Mesendoderm (in vitro differentiated cells): ENCODE data around the gene SOCS7.

Experiments
- DNase-seq: peaks from one replicate; pipeline ENCODE4 v3.0.0; 2013
- H2AK5ac ChIP-seq: 2 replicates; pipeline ENCODE4 v1.6.1; 2013; ENCODE audit warnings: low read length, inconsistent platforms
- H2BK120ac ChIP-seq: 2 replicates; pipeline ENCODE4 v1.6.1; 2013; ENCODE audit warnings: low read depth, mild to moderate bottlenecking, low read length, moderate library complexity, mixed read lengths
- H2BK15ac ChIP-seq: replicated peaks from 2 replicates; pipeline ENCODE4 v1.6.1; 2013; ENCODE audit warnings: low read depth, mild to moderate bottlenecking, moderate library complexity
- H2BK5ac ChIP-seq: 2 replicates; pipeline ENCODE4 v1.6.1; 2013; ENCODE audit warnings: low read length, inconsistent platforms
- H3K18ac ChIP-seq: 2 replicates; pipeline ENCODE4 v1.6.1; 2013; ENCODE audit warnings: mild to moderate bottlenecking, low read length, mixed read lengths
- H3K23ac ChIP-seq: one replicate; pipeline ENCODE4 v1.6.1; 2013; ENCODE audit warnings: low read length
- H3K27ac ChIP-seq: 2 replicates; pipeline ENCODE4 v1.5.1; 2013; ENCODE audit warnings: low read depth, mild to moderate bottlenecking, inconsistent platforms, low read length, moderate library complexity
- H3K27me3 ChIP-seq: 2 replicates; pipeline ENCODE4 v1.6.1; 2013; ENCODE audit warnings: low read length, control low read depth, mild to moderate bottlenecking, inconsistent platforms; ENCODE audit not compliant: insufficient read depth, poor library complexity
- H3K36me3 ChIP-seq: 2 replicates; pipeline ENCODE4 v1.6.1; 2013; ENCODE audit warnings: low read length, inconsistent platforms; ENCODE audit not compliant: control insufficient read depth, insufficient read depth
- H3K4ac ChIP-seq: one replicate; pipeline ENCODE4 v1.6.1; 2013; ENCODE audit warnings: low read depth, mild to moderate bottlenecking, low read length, moderate library complexity
- H3K4me1 ChIP-seq: 2 replicates; pipeline ENCODE4 v1.6.1; 2013; ENCODE audit warnings: low read depth, low read length, inconsistent platforms; ENCODE audit not compliant: control insufficient read depth
- H3K4me2 ChIP-seq: 2 replicates; pipeline ENCODE4 v1.6.1; 2013; ENCODE audit warnings: low read length
- H3K4me3 ChIP-seq: 2 replicates; pipeline ENCODE4 v1.5.1; 2013; ENCODE audit warnings: mild to moderate bottlenecking, low read length
- H3K56ac ChIP-seq: one replicate; pipeline ENCODE4 v1.6.1; 2013; ENCODE audit warnings: low read length
- H3K79me1 ChIP-seq: 2 replicates; pipeline ENCODE4 v1.6.1; 2013; ENCODE audit warnings: low read length, inconsistent platforms
- H3K79me2 ChIP-seq: 2 replicates; pipeline ENCODE4 v1.6.1; 2013; ENCODE audit warnings: mild to moderate bottlenecking, low read length; ENCODE audit not compliant: control insufficient read depth, insufficient read depth
- H3K9ac ChIP-seq: 2 replicates; pipeline ENCODE4 v1.6.1; 2013; ENCODE audit warnings: low read length, inconsistent platforms
- H4K5ac ChIP-seq: one replicate; pipeline ENCODE4 v1.6.1; 2013; ENCODE audit warnings: low read length
- H4K8ac ChIP-seq: one replicate; pipeline ENCODE4 v1.6.1; 2013; ENCODE audit warnings: low read depth, mild to moderate bottlenecking, control low read depth, low read length, moderate library complexity
- WGBS: extraction: QIAGEN DNeasy Blood & Tissue Kit; methylation state at CpG from one replicate; pipeline ENCODE4 v1.1.7; 2013; ENCODE audit warnings: low lambda C conversion rate, missing lambda C conversion rate; ENCODE audit not compliant: insufficient coverage; ENCODE audit errors: extremely low coverage; 5-methylcytosine and 5-hydroxymethylcytosine counted together

SOCS7 gene

DNA sequence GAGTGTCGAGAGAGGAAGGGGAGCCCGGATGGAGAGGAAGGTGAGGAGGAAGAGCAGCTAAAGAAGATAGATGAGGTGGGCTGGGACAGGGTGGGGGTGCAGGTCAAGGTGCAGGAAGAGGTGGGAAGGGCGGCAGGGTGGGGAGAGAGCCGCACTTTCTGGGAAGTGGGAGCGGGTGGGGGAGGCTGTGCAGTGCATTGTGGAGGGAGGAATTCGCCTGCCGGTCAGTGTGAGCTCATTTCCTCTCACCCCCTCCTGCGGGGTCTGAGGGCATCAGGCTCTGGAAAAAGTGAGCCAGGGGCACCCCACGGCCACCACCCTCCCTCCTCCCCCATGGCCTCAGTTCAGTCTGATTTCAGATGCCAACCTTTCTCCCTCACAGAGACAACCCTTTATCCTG, 74.1 kb downstream of the SOCS7 start:
- no peaks in the 10 kb centered on the region for H3K79me1 ChIP-seq
- H3K36me3 ChIP-seq, result no peaks in the 10 kb centered on the region
- H3K23ac ChIP-seq, result no peak overlapping the region
- H3K4me1 ChIP-seq, result no peaks in the 10 kb centered on the region
- no peak overlapping the region for H2BK5ac ChIP-seq
- no peak overlapping the region for H3K4me2 ChIP-seq
- no peak overlapping the region for H3K4me3 ChIP-seq
- no peak overlapping the region for H2AK5ac ChIP-seq
- no peak overlapping the region for H3K9ac ChIP-seq
- WGBS, result no CpG with 5 or more reads among the region's 9 CpGs
- H3K4ac ChIP-seq, result no peak overlapping the region
- H4K5ac ChIP-seq, result no peak overlapping the region
- no peak overlapping the region for H2BK120ac ChIP-seq
- H2BK15ac ChIP-seq, result no peak overlapping the region
- no peak overlapping the region for H3K18ac ChIP-seq
- no peak overlapping the region for H3K27ac ChIP-seq
- DNase-seq, result peak; percentile 65
- no peak overlapping the region for H4K8ac ChIP-seq
- peak overlapping the region; percentile 29 for H3K56ac ChIP-seq
- H3K27me3 ChIP-seq, result no peaks in the 10 kb centered on the region
- no peaks in the 10 kb centered on the region for H3K79me2 ChIP-seq

DNA sequence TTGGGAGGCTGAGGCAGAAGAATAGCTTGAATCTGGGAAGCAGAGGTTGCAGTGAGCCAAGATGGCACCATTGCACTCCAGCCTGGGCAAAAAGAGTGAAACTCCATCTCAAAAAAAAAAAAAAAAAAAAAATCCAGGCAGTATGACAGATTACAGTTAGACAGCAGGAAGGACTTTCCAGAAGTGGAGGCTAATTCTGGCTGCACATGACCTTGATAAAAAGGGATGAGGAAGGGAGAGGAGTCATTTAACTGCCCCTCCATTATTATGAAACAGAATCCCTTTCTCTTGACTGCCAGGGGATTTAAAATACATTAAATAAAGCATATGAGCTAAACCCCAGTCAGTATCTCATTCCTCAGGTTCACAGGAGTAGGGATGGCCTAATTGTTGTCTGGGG, 74.8 kb downstream of the SOCS7 start:
- no peak overlapping the region for H3K4me2 ChIP-seq
- no peaks in the 10 kb centered on the region for H3K27me3 ChIP-seq
- no peak overlapping the region for H4K8ac ChIP-seq
- H3K56ac ChIP-seq, result no peak overlapping the region
- H3K36me3 ChIP-seq, result no peaks in the 10 kb centered on the region
- H3K27ac ChIP-seq, result no peak overlapping the region
- no peak overlapping the region for H2BK5ac ChIP-seq
- H4K5ac ChIP-seq, result no peak overlapping the region
- no peak overlapping the region for H3K18ac ChIP-seq
- H3K9ac ChIP-seq, result no peak overlapping the region
- no peak overlapping the region for H3K23ac ChIP-seq
- no peak overlapping the region for H2BK15ac ChIP-seq
- no peak for DNase-seq
- H2AK5ac ChIP-seq, result no peak overlapping the region
- no peaks in the 10 kb centered on the region for H3K79me2 ChIP-seq
- H3K4ac ChIP-seq, result no peak overlapping the region
- no peaks in the 10 kb centered on the region for H3K4me1 ChIP-seq
- no peak overlapping the region for H2BK120ac ChIP-seq
- H3K79me1 ChIP-seq, result no peaks in the 10 kb centered on the region
- H3K4me3 ChIP-seq, result no peak overlapping the region

DNA sequence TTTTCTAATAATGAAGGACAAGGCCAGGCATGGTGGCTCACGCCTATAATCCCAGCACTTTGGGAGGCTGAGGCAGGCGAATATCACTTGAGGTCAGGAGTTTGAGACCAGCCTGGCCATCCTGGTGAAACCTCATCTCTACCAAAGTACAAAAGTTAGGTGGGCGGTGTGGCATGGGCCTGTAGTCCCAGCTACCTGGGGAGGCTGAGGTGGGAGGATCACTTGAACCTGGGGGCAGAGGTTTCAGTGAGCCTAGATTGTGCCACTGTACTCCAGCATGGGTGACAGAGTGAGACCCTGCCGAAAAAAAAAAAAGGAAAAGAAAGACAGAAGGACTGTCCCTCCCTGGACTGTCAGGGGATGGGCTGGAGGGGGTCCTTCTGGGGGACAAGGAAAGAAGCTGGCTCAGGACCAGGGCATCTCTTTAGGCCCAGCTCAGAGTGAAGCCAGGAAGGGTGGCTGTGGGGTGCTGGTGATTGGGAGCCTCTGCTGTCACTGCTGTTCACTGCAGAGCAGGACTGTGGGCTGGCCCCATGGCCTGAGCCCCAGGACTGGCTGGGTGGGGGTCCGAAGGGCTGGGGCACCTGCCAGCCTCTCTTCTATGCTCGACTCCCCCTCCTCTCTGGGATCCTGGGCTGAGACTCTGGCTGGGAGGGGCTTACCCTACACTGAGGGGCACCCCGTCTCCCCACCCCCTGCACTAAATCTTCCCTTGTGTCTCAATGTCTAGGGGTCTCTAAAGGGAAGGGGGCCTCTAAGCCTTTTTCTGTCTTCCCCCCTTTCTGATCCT, 75.7 kb downstream of the SOCS7 start:
- WGBS, result no CpG with 5 or more reads among the region's 7 CpGs
- Histone ChIP-seq H4K5ac (no peak overlapping the region), H3K9ac (peak overlapping the region; percentile 70), H3K27me3 (no peaks in the 10 kb centered on the region), H3K4me3 (no peak overlapping the region), H3K4ac (no peak overlapping the region), H2BK120ac (no peak overlapping the region), H3K56ac (peak overlapping the region; percentile 69), H2AK5ac (no peak overlapping the region), H3K23ac (no peak overlapping the region), H3K4me2 (peak overlapping the region; percentile 79), H3K79me2 (no peaks in the 10 kb centered on the region), H2BK5ac (no peak overlapping the region), H2BK15ac (no peak overlapping the region), H3K18ac (no peak overlapping the region), H3K79me1 (no peaks in the 10 kb centered on the region), H4K8ac (no peak overlapping the region), H3K36me3 (no peaks in the 10 kb centered on the region), H3K4me1 (no peaks in the 10 kb centered on the region), H3K27ac (no peak overlapping the region)
- DNase-seq, result no peak

DNA sequence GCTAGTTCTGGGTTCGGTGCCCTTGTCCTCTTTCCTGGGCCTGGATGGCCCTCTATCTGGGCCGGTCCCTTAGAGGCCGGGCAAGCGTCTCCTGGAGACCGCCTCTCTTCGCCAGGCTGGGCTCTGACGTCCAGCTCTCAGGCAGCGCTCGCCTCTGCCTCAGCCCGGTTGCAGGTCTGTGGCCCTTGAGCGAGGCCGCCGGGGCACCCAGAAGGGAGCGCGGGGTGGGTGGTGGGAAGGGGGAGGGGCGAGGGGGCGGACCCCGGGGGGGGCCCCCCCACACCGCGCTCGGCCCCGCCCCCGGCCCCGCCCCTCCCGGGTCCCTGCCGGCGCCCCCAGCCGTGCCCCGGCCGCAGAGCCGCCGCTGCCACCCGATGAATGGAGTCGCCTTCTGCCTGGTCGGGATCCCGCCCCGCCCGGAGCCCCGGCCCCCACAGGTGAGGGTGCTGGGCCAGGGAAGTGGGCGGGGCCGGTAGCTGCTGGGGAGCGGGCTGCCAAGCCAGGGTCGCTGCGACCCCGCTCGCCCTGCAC, 76.5 kb downstream of the SOCS7 start, which contains the start of gene ARHGAP23:
TSS of gene ARHGAP23 (plus strand) at position 353 of the 531 bp plus-strand sequence. CDS start at position 375, 22 bp downstream.
- peak within 1 kb of the TSS; percentile 52 for H3K4me3 ChIP-seq
- peak within 1 kb of the TSS; percentile 91 for H3K4me2 ChIP-seq
- H2BK5ac ChIP-seq, result no peak within 1 kb of the TSS
- no peak within 1 kb of the TSS for H4K8ac ChIP-seq
- H3K27ac ChIP-seq, result peak within 1 kb of the TSS; percentile 18
- no peaks in the 10 kb centered on the region for H3K4me1 ChIP-seq
- H3K79me1 ChIP-seq, result no peaks in the 10 kb centered on the region
- H2AK5ac ChIP-seq, result no peak within 1 kb of the TSS
- no CpG with 5 or more reads among the region's 46 CpGs for WGBS
- H3K36me3 ChIP-seq, result no peaks in the 10 kb centered on the region
- peak within 1 kb of the TSS; percentile 49 for H3K23ac ChIP-seq
- H2BK120ac ChIP-seq, result no peak within 1 kb of the TSS
- no peaks in the 10 kb centered on the region for H3K27me3 ChIP-seq
- H3K4ac ChIP-seq, result no peak within 1 kb of the TSS
- H3K79me2 ChIP-seq, result no peaks in the 10 kb centered on the region
- H3K18ac ChIP-seq, result peak within 1 kb of the TSS; percentile 15
- H3K9ac ChIP-seq, result peak within 1 kb of the TSS; percentile 70
- H3K56ac ChIP-seq, result peak within 1 kb of the TSS; percentile 82
- DNase-seq, result peak; percentile 51
- no peak within 1 kb of the TSS for H4K5ac ChIP-seq
- H2BK15ac ChIP-seq, result no peak within 1 kb of the TSS

DNA sequence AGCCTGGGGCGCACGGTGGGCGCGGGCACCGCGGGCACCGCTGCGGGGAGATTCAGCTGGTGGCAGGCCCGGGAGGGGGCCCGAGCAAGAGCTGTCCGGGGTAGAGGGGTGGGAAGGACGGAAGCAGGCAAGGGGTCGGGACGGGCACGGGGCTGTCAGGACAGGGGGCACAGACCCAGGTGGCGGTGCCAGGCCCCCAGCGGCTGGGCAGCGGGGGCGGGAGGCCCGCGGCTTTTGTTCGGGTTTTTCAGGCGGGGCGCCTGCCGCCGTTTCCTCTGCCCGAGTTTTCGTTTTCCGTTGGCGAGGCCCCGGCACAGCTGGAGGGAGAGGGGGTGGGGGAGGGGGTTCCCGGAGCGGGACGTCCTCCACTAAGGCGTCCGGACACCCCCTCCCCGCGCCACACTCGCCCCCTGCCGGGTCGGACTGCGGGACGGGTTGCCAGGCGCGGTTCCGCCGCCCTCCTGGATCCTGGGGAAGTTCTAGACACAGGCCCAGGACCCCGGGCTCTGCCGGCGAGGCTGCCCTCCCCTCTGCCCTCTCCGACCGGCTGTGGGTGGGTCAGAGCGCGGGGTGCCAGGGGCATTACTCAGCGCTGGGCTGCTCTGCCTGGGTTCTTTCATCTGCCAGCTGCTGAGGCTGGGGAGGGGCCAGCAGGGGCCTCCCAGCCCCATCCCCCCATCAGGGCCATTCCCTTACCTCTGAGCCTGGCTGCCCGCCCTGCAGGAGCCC, 77.2 kb downstream of the SOCS7 start:
- Histone ChIP-seq H2BK120ac (no peak overlapping the region), H4K5ac (no peak overlapping the region), H4K8ac (no peak overlapping the region), H3K23ac (peak overlapping the region; percentile 49), H2BK15ac (no peak overlapping the region), H3K4me1 (no peaks in the 10 kb centered on the region), H3K4me2 (peak overlapping the region; percentile 91), H3K4me3 (peak overlapping the region; percentile 52), H3K56ac (peak overlapping the region; percentile 82), H3K9ac (peak overlapping the region; percentile 70), H3K4ac (no peak overlapping the region), H3K18ac (peak overlapping the region; percentile 15), H3K27me3 (no peaks in the 10 kb centered on the region), H3K36me3 (no peaks in the 10 kb centered on the region), H3K79me2 (no peaks in the 10 kb centered on the region), H2BK5ac (no peak overlapping the region), H3K27ac (peak overlapping the region; percentile 18), H3K79me1 (no peaks in the 10 kb centered on the region), H2AK5ac (no peak overlapping the region)
- no peak for DNase-seq
- WGBS, result no CpG with 5 or more reads among the region's 56 CpGs
